HepG2 (cell line): ENCODE results near the gene CST3. TPM values are rescaled to one million over a fixed set of nuclear protein-coding genes. Genes with fewer than 3 reads are reported as not detected.
A peak's percentile ranks its signal among the peaks of the same experiment; 100 is the strongest.

Experiments used
- ARID5B ChIP-seq: IDR thresholded peaks from 2 replicates; pipeline ENCODE4 v1.4.0; 2020; ENCODE audit warnings: mild to moderate bottlenecking, missing genetic modification reagents
- CREB1 ChIP-seq, 2 experiments: fragments of 450-650 bp in 1 of 2; IDR thresholded peaks; 2 replicates each; pipeline ENCODE4 v1.6.1; 2016 to 2017; ENCODE audit warnings: control low read depth in 1 of 2, mild to moderate bottlenecking in 1 of 2, missing compliant biosample characterization in 1 of 2, missing genetic modification characterization in 1 of 2
- ELF3 ChIP-seq: IDR thresholded peaks from 2 replicates; pipeline ENCODE4 v1.6.1; 2016; ENCODE audit warnings: missing genetic modification reagents, missing compliant biosample characterization
- HIVEP1 ChIP-seq: sonication (generic); formaldehyde crosslinking; IDR thresholded peaks from 2 replicates; pipeline ENCODE4 v1.4.0; 2020; ENCODE audit warnings: mild to moderate bottlenecking, missing genetic modification reagents
- KAT8 ChIP-seq: IDR thresholded peaks from 2 replicates; pipeline ENCODE4 v1.6.1; 2016; ENCODE audit warnings: missing genetic modification reagents, missing compliant biosample characterization
- PHF8 ChIP-seq: sonication (generic); formaldehyde crosslinking; IDR thresholded peaks from 2 replicates; pipeline ENCODE4 v1.5.0; 2020; ENCODE audit warnings: missing genetic modification reagents
- REXO4 ChIP-seq: sonication (generic); formaldehyde crosslinking; IDR thresholded peaks from 2 replicates; pipeline ENCODE4 v1.8.0; 2022; ENCODE audit warnings: missing genetic modification reagents, mild to moderate bottlenecking, borderline replicate concordance
- TEAD3 ChIP-seq: optimal IDR thresholded peaks from 2 replicates; pipeline ENCODE3; 2016; ENCODE audit warnings: borderline replicate concordance
- XRCC5 ChIP-seq: fragments of 200-400 bp; formaldehyde crosslinking; optimal IDR thresholded peaks from 2 replicates; pipeline ENCODE3; 2017; ENCODE audit warnings: mild to moderate bottlenecking, low read length
- ZFY ChIP-seq: sonication (generic); formaldehyde crosslinking; IDR thresholded peaks from 2 replicates; pipeline ENCODE4 v1.4.0; 2020; ENCODE audit warnings: missing genetic modification reagents
- ZNF512 ChIP-seq: sonication (generic); formaldehyde crosslinking; IDR thresholded peaks from 2 replicates; pipeline ENCODE4 v1.4.0; 2020; ENCODE audit warnings: mild to moderate bottlenecking, missing genetic modification reagents
- ZNF720 ChIP-seq: sonication (generic); formaldehyde crosslinking; IDR thresholded peaks from 2 replicates; pipeline ENCODE4 v1.4.0; 2020; ENCODE audit warnings: missing genetic modification reagents
- ZNF781 ChIP-seq: sonication (generic); formaldehyde crosslinking; IDR thresholded peaks from 2 replicates; pipeline ENCODE4 v1.5.1; 2020; ENCODE audit warnings: borderline replicate concordance, mild to moderate bottlenecking, missing genetic modification reagents; ENCODE audit errors: not compliant biosample characterization
- polyA plus RNA-seq, 8 experiments: library from polyadenylated mRNA; depleted of rRNA in 3 of 8; stranded (reverse) in 7 of 8; unstranded in 1 of 8; fragments of >200 nt; fragmentation: Illumina TruSeq in 4 of 8; extraction: Trizol in 4 of 8; gene quantifications; 2 replicates each; pipeline versions ENCODE4 v1.2.1 to v1.2.3, GENCODE V29; 2011 to 2016; ENCODE audit warnings: low read depth in 4 of 8, missing spikeins in 1 of 8, mixed read lengths in 1 of 8; ENCODE audit not compliant: insufficient read depth in 1 of 8
- total RNA-seq, 5 experiments: library from RNA; depleted of rRNA; stranded (reverse); fragments of >200 nt; fragmentation: Illumina TruSeq; extraction: Trizol; gene quantifications; 2 replicates each; pipeline ENCODE4 v1.2.3, GENCODE V29; 2016; ENCODE audit warnings: low read depth in 1 of 5
- TF ChIP-seq, protein P1 (sequence below): sonication (generic); formaldehyde crosslinking; IDR thresholded peaks from 2 replicates; pipeline ENCODE4 v1.4.0; 2020; ENCODE audit warnings: missing genetic modification reagents, borderline replicate concordance
- TF ChIP-seq, protein P2 (sequence below): sonication (generic); formaldehyde crosslinking; IDR thresholded peaks from 2 replicates; pipeline ENCODE4 v1.5.0; 2020; ENCODE audit warnings: mild to moderate bottlenecking, missing genetic modification reagents

Gene CST3
- total and polyA plus RNA-seq, 2 of the 13 experiments (the other 11 are each of a cell fraction or from before 2014, with no cell fraction given) = 690 to 1,005 TPM

DNA sequence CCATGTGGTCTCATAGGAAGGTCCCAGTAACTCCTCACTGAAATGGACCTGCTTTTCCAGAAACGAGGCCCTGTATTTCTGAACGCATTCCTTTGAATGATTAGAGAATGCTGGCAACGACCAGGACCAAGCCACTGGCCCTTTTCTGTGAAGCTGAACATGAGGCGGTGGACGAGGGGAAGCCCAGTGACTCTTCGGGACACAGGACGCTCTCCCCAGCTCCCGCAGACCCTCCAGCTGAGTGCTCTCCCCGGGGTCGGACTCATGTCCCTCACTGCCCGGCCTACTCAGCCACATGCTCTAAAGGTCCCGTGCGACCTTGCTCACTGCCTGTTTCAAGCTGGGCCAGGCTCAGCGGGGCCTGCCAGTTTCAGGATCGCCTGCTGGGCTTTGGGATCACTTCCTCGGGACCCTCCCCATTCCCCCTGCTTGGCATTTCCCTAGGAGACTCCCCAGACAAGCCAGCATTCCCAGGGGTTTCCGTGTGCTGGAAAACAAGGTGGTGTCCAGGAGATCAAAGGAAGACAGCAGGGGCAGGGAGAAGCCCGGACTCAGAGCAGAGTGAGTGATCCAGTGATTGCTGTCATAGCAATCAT, 29.4 kb downstream of the CST3 start (continued):
- 0 out of 2 replicates have a peak, but pooled peaks have one; percentile 38 for TF ChIP-seq PHF8 (CRISPR knock-in tag)
- TF ChIP-seq, protein P1, sequence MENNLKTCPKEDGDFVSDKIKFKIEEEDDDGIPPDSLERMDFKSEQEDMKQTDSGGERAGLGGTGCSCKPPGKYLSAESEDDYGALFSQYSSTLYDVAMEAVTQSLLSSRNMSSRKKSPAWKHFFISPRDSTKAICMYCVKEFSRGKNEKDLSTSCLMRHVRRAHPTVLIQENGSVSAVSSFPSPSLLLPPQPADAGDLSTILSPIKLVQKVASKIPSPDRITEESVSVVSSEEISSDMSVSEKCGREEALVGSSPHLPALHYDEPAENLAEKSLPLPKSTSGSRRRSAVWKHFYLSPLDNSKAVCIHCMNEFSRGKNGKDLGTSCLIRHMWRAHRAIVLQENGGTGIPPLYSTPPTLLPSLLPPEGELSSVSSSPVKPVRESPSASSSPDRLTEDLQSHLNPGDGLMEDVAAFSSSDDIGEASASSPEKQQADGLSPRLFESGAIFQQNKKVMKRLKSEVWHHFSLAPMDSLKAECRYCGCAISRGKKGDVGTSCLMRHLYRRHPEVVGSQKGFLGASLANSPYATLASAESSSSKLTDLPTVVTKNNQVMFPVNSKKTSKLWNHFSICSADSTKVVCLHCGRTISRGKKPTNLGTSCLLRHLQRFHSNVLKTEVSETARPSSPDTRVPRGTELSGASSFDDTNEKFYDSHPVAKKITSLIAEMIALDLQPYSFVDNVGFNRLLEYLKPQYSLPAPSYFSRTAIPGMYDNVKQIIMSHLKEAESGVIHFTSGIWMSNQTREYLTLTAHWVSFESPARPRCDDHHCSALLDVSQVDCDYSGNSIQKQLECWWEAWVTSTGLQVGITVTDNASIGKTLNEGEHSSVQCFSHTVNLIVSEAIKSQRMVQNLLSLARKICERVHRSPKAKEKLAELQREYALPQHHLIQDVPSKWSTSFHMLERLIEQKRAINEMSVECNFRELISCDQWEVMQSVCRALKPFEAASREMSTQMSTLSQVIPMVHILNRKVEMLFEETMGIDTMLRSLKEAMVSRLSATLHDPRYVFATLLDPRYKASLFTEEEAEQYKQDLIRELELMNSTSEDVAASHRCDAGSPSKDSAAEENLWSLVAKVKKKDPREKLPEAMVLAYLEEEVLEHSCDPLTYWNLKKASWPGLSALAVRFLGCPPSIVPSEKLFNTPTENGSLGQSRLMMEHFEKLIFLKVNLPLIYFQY (CRISPR knock-in tag) = peak; percentile 58; the same call in 1 of the 2 replicates
- TF ChIP-seq CREB1 (IDR thresholded peaks at IDR 0.05) = no peak
- no peak for TF ChIP-seq CREB1 (CRISPR knock-in tag; IDR thresholded peaks at IDR 0.05)
- TF ChIP-seq ZNF781 (CRISPR knock-in tag) = peak; percentile 71
- peak; percentile 51; the same call in 1 of the 2 replicates for TF ChIP-seq HIVEP1 (CRISPR knock-in tag)
- peak; percentile 17; the same call in 1 of the 2 replicates for TF ChIP-seq ARID5B (CRISPR knock-in tag)
- no peak for TF ChIP-seq ZNF512 (CRISPR knock-in tag)
- TF ChIP-seq REXO4 = no peak
- TF ChIP-seq ELF3 (CRISPR knock-in tag) = 0 out of 2 replicates have a peak, but pooled peaks have one; percentile 15
- peak; percentile 59 for TF ChIP-seq TEAD3 (CRISPR knock-in tag)
- TF ChIP-seq ZFY (CRISPR knock-in tag) = peak; percentile 70; the same call in 1 of the 2 replicates
- no peak for TF ChIP-seq ZNF720 (CRISPR knock-in tag)
- TF ChIP-seq, protein P2, sequence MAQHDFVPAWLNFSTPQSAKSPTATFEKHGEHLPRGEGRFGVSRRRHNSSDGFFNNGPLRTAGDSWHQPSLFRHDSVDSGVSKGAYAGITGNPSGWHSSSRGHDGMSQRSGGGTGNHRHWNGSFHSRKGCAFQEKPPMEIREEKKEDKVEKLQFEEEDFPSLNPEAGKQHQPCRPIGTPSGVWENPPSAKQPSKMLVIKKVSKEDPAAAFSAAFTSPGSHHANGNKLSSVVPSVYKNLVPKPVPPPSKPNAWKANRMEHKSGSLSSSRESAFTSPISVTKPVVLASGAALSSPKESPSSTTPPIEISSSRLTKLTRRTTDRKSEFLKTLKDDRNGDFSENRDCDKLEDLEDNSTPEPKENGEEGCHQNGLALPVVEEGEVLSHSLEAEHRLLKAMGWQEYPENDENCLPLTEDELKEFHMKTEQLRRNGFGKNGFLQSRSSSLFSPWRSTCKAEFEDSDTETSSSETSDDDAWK (CRISPR knock-in tag) = no peak
- peak; percentile 66 for TF ChIP-seq XRCC5
- no peak for TF ChIP-seq KAT8 (CRISPR knock-in tag)
